ENCODE results near the gene TREX2. TPM values are rescaled to one million over a fixed set of nuclear protein-coding genes. Genes with fewer than 3 reads are reported as not detected.

Gene TREX2
- total and polyA plus RNA-seq, 10 of the 15 experiments (the other 5 are each of a cell fraction or from before 2014, with no cell fraction given): 0.09 to 0.97 (median 0.60) TPM; not detected in 3

DNA sequence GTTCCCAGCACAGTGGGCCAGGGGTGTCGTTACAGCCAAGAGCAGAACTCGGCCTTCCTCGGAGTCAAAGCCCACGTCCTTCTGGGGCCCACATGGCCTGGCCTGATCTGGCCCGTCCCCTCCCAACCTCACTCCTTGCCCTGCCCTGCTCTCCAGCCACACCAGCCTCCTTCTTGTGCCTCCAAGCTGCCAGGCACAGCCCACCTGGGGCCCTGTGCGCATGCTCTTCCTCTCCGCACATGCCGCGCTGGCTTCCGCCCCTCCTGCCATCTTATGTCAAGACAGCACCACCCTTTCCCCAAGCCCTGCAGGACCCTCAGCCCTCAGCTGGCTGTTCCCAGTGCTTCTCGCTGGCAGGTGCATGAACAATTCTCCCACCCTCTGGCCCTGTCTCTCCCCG is 17.7 kb upstream of the TREX2 start:
- Histone ChIP-seq H3K36me3 (ENCODE audit: control insufficient read depth in 2 of 2, insufficient read depth in 2 of 2, low read length in 1 of 2) (no peaks in the 10 kb centered on the region), H3K4me2 (ENCODE audit: control insufficient read depth, insufficient read depth) (no peak overlapping the region), H3K4me3 (no peak overlapping the region), H3K79me2 (ENCODE audit: control insufficient read depth, insufficient read depth, low read length) (no peaks in the 10 kb centered on the region), H3K9me3 (replicated peaks; ENCODE audit: control insufficient read depth, insufficient read depth, low read length) (no peaks in the 10 kb centered on the region), H2AFZ (ENCODE audit: control insufficient read depth, low read depth, low read length) (no peak overlapping the region), H3K4me1 (ENCODE audit: control insufficient read depth, insufficient read depth, low read length) (no peaks in the 10 kb centered on the region), H4K20me1 (ENCODE audit: control insufficient read depth, insufficient read depth) (no peaks in the 10 kb centered on the region), H3K27me3 (replicated peaks in 1 of 2; ENCODE audit: control insufficient read depth in 2 of 2, insufficient read depth in 2 of 2, low read length in 1 of 2) (no peaks in the 10 kb centered on the region), H3K27ac (ENCODE audit: control insufficient read depth, insufficient read depth) (no peak overlapping the region), H3K9ac (ENCODE audit: control insufficient read depth, insufficient read depth, low read length) (no peak overlapping the region)
- no TSS peak for BruUV-seq (replicated peaks)
- FAIRE-seq (no peak), DNase-seq (ENCODE audit: low read depth, low spot score) (no peak), ATAC-seq (no peak)
- in situ Hi-C loops (cut with MboI) (no loop called here), intact Hi-C loops (cut with micrococcal nuclease; ENCODE audit: unreplicated experiment) (no loop called here)
- ChIA-PET POLR2A (no interaction called here), RAD21 (ENCODE audit: unreplicated experiment) (no interaction called here), SMC1A (ENCODE audit: uncharacterized antibody, unreplicated experiment) (no interaction called here), CTCF (no interaction called here)
- 80% methylated on average over 12 of the region's 12 CpGs for WGBS (ENCODE audit: insufficient coverage, insufficient replicate concordance, low lambda C conversion rate, missing lambda C conversion rate)
- TF ChIP-seq EGR1 (IDR thresholded peaks at IDR 0.05; ENCODE audit: borderline replicate concordance in 1 of 2, low read depth in 2 of 2, low read length in 2 of 2) (no peak), NFXL1 (IDR thresholded peaks at IDR 0.05; ENCODE audit: borderline replicate concordance) (no peak), PML (IDR thresholded peaks at IDR 0.05; ENCODE audit: low read length) (no peak), ATF7 (IDR thresholded peaks at IDR 0.05; ENCODE audit: low read depth) (no peak)

DNA sequence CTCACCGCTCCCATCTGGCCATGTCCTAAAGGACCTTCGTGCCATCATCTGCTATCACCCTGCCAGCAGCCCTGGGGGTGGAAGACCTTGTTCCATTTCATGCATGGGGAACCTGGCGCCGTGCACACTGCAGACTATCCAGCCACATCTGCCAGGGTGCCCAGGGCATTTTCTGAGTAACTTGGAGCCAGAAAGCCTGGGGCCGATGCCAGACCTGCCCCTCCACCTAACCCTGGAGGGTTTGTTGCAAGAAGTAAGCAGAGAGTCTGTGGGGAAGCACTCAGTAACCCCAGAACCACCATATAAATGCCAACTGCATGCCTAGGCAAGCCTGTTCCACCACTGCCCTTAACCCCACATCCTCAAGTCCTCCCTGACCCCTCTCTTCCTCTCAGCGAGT is 17.2 kb upstream of the TREX2 start:
- BruUV-seq (replicated peaks): no TSS peak
- intact Hi-C loops (cut with micrococcal nuclease; ENCODE audit: unreplicated experiment): no loop called here
- no peak for ATAC-seq
- Histone ChIP-seq H3K27ac (ENCODE audit: control insufficient read depth, insufficient read depth) (no peak overlapping the region), H3K9ac (ENCODE audit: control insufficient read depth, insufficient read depth, low read length) (no peak overlapping the region), H3K36me3 (ENCODE audit: control insufficient read depth in 2 of 2, insufficient read depth in 2 of 2, low read length in 1 of 2) (no peaks in the 10 kb centered on the region), H3K79me2 (ENCODE audit: control insufficient read depth, insufficient read depth, low read length) (no peaks in the 10 kb centered on the region), H3K9me3 (replicated peaks; ENCODE audit: control insufficient read depth, insufficient read depth, low read length) (no peaks in the 10 kb centered on the region), H3K4me1 (ENCODE audit: control insufficient read depth, insufficient read depth, low read length) (no peaks in the 10 kb centered on the region), H3K4me3 (no peak overlapping the region), H4K20me1 (ENCODE audit: control insufficient read depth, insufficient read depth) (no peaks in the 10 kb centered on the region), H3K27me3 (replicated peaks in 1 of 2; ENCODE audit: control insufficient read depth in 2 of 2, insufficient read depth in 2 of 2, low read length in 1 of 2) (no peaks in the 10 kb centered on the region), H3K4me2 (ENCODE audit: control insufficient read depth, insufficient read depth) (no peak overlapping the region), H2AFZ (ENCODE audit: control insufficient read depth, low read depth, low read length) (no peak overlapping the region)
- RAD21 ChIA-PET (ENCODE audit: unreplicated experiment): no interaction called here
- CTCF ChIA-PET: no interaction called here
- WGBS (ENCODE audit: insufficient coverage, insufficient replicate concordance, low lambda C conversion rate, missing lambda C conversion rate): 47% methylated on average over 6 of the region's 6 CpGs
- in situ Hi-C loops (cut with MboI): no loop called here
- FAIRE-seq: no peak
- SMC1A ChIA-PET (ENCODE audit: uncharacterized antibody, unreplicated experiment): no interaction called here
- POLR2A ChIA-PET: no interaction called here
- no peak for DNase-seq (ENCODE audit: low read depth, low spot score)
- TF ChIP-seq, protein P1, sequence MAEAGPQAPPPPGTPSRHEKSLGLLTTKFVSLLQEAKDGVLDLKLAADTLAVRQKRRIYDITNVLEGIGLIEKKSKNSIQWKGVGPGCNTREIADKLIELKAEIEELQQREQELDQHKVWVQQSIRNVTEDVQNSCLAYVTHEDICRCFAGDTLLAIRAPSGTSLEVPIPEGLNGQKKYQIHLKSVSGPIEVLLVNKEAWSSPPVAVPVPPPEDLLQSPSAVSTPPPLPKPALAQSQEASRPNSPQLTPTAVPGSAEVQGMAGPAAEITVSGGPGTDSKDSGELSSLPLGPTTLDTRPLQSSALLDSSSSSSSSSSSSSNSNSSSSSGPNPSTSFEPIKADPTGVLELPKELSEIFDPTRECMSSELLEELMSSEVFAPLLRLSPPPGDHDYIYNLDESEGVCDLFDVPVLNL (IDR thresholded peaks at IDR 0.05; ENCODE audit: low read depth, low read length): no peak
- TF ChIP-seq GABPA (IDR thresholded peaks at IDR 0.05; ENCODE audit: low read depth) (no peak), SPI1 (IDR thresholded peaks at IDR 0.05; ENCODE audit: borderline replicate concordance, insufficient read depth, low read depth, low read length) (no peak), MTA2 (IDR thresholded peaks at IDR 0.05; ENCODE audit: low read depth) (no peak), USF1 (IDR thresholded peaks at IDR 0.05; ENCODE audit: borderline replicate concordance, extremely low read length, insufficient read depth, low read depth, low read length) (no peak), TAF1 (IDR thresholded peaks at IDR 0.05; ENCODE audit: borderline replicate concordance, low read depth, low read length) (no peak), NFIC (IDR thresholded peaks at IDR 0.05; ENCODE audit: low read depth, low read length) (no peak), CBX5 (IDR thresholded peaks at IDR 0.05; ENCODE audit: low read depth) (no peak), NFYB (IDR thresholded peaks at IDR 0.05; ENCODE audit: insufficient read depth, low read depth, low read length) (no peak), EP300 (IDR thresholded peaks at IDR 0.05; ENCODE audit: borderline replicate concordance in 1 of 2, control insufficient read depth in 1 of 2, low read depth in 2 of 2, low read length in 2 of 2) (no peak), BMI1 (IDR thresholded peaks at IDR 0.05; ENCODE audit: borderline replicate concordance) (no peak), POLR2AphosphoS2 (IDR thresholded peaks at IDR 0.05; ENCODE audit: low read depth, low read length) (no peak), TARDBP (IDR thresholded peaks at IDR 0.05; ENCODE audit: borderline replicate concordance) (no peak), MYB (IDR thresholded peaks at IDR 0.05; ENCODE audit: borderline replicate concordance, low read depth, low read length) (no peak)
